ENCODE data around the gene TNS3.
"Not testable (repeated sequence)": the region's sequence is repeated elsewhere in the genome, so short reads cannot be mapped to it uniquely, and the experiment has no call there.

Gene TNS3

DNA sequence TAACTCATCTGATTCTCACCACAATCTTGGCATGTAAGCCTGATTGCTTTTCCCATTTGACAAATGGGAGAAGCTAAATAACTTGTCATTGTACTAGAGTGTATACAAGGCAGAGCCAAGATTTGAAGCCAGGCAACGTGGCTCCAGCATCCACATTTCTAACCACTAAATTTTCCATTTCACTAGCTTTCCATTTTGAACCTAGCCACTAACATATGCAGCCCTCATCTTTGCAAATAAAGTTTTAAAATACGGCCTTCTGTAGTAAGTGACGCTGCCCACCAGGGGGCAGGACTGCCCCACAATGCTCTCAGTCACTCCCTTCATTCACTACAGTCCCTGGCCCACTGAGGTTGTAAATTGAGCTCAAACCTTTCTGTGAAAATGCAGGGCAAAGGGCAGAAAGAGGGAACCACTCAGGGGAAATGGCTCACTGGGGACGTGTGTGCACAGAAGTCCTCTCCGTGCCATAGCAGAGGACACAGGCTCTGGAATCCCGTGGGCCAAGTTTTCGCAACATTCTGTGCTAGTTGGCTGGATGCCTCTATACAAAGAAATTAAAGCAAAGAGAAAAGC lies 315.7 kb downstream of the TNS3 start:
- peak; percentile 44 for DNase-seq

DNA sequence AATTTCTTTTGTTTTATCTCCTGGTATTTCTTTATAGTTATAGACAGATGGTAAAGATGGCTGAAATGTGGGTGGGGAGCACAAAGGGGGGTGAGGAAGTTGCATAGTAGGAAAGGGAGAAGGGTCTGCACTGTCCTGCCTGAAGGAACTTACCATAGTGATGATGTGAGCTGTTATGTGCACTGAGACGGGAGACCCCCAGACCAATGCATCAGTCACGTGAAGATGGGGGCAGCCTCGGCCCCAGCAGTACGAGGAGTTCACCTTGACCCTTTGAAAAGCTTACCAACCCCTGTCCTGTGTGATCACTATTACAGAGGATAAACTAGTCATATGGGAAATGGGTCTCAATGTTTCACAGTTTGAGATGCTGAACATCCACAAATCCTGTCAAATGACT lies 316.3 kb downstream of the TNS3 start:
- no peak for DNase-seq

DNA sequence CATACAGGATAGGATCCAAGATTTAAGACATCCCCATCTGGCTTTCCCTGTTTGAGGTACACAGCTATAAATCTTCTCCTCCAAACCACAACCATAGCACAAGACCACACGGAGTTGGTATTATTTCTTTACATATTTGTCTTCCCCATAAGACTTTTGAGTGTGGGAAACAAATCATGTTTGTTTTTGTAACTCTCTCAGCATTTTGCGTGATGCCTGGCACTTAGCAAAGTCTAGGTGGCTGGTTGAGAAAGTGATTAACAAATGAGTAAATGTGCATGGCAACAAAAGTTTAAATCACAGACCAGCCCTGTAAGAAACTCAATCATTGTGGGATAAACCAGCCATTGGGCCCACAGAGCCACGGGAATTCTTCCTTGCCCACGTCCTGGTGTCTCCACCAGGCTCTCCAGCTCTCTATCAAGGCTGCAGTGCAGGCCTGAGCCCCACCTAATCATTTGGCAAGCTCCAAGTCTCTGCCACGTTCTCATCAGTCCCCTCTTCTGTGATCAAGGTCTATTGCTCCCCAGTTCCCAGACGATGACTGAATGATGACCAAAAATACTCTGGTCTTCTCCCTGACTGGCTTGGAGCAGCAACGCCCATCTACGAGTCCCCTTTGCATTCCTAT lies 317.8 kb downstream of the TNS3 start:
- DNase-seq = no peak

- no peak for DNase-seq
Measured at GRCh38 chr7:47262881-47263280, 319.0 kb downstream of the TNS3 start.

DNA sequence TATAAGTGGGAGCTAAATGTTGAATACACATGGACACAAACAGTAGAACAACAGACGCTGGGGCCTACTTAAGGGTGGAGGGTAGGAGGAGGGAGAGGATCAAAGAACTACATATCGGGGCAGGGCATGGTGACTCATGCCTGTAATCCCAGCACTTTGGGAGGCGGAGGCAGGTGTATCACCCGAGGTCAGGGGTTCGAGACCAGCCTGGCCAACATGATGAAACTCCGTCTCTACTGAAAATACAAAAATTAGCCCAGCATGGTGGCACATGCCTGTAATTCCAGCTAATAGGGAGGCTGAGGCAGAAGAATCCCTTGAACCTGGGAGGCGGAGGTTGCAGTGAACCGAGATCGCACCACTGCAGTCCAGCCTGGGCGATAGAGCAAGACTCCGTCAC lies 319.8 kb downstream of the TNS3 start:
- DNase-seq = not testable (repeated sequence)

DNA sequence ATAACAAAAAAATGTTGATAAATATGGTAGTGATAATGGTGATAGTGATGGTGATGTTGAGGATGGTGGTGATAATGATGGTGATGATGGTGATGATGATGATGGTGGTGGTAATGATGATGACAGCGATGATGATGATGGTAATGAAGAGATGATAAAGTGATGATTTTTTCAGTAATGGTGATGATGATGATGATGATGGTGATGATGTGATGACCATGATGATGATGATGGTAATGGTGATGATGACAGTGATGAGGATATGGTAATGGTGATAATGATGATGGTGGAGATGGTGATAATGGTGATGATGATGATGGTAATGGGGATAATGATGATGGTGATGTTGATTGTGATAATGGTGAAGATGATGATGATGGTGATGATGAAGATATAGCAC lies 321.6 kb downstream of the TNS3 start:
- DNase-seq = no peak

DNA sequence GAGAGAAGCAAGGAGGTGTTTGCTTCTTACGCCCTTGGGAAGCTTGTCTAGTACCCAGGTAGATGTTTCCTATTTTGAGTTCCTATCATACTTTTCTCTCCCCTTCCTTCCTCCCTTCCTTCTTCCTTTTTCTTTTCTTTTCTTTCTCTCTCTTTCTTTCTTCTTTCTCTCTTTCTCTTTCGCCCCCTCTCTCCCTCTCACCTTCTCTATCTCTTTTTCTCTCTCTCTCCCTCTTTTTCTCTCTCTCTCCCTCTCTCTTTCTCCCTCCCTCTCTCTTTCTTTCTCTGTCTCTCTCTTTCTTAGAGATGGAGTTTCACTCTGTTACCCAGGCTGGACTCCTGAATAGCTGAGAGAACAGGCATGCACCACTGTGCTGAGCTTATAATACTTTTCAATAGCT lies 322.2 kb downstream of the TNS3 start:
- no peak for DNase-seq

DNA sequence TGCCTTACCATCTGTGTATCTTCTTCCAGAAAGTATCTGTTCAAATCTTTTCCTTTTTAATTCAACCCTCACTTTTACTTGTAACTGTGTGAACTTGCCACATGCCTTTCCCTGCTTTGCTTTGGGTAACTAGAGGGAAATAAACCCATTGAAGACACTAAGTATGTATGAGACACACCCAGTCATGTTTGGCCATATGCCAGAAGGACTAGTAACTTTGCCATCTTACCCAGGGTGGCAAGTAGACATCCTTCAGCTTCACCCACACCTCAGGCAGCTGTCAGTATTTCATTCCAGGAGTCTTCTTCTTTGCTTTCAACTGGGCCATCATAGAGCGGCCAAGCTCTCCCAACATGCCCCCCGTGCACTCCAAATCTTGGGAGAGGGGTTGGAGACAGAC lies 323.1 kb downstream of the TNS3 start:
- DNase-seq = no peak

GRCh38 chr7:47256016-47256415 lies 325.9 kb downstream of the TNS3 start:
- no peak for DNase-seq

DNA sequence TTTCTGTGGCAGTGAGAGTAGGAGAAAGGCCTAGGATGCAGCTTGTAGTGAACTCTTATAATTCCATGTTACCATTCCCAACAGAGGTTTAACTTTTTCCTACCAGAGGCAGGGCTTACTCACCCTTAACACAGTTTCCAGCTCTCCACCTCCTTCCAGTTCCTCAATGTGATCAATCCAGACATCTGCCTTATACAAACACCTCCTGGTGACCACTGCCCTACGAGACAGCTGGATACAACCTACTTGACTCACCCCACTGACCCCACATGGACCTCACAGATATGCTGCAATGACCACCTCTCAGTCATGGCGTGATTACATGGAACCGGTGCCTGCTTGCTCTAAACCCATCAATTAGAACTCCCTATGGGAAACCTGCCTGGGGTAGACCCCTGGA lies 326.5 kb downstream of the TNS3 start:
- DNase-seq = no peak

DNA sequence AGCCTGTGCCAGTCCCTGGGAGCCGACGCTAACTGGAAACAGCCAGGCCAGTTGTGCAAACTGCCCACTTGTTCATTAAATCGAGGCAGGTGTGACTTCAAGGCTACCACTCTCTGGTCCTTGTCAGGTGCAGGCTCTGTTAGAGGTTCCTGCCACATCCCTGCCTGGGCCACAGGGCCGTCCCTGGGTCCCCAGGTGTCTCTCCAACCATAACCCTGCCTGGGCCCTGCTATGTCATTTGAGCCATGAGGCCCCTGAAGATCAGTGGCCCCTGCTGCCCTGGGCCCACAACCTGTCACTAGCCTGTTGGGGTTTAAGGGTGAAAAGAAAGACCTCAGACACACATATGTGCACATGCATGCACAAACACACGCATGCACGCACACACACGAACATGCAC lies 326.9 kb downstream of the TNS3 start:
- no peak for DNase-seq

DNA sequence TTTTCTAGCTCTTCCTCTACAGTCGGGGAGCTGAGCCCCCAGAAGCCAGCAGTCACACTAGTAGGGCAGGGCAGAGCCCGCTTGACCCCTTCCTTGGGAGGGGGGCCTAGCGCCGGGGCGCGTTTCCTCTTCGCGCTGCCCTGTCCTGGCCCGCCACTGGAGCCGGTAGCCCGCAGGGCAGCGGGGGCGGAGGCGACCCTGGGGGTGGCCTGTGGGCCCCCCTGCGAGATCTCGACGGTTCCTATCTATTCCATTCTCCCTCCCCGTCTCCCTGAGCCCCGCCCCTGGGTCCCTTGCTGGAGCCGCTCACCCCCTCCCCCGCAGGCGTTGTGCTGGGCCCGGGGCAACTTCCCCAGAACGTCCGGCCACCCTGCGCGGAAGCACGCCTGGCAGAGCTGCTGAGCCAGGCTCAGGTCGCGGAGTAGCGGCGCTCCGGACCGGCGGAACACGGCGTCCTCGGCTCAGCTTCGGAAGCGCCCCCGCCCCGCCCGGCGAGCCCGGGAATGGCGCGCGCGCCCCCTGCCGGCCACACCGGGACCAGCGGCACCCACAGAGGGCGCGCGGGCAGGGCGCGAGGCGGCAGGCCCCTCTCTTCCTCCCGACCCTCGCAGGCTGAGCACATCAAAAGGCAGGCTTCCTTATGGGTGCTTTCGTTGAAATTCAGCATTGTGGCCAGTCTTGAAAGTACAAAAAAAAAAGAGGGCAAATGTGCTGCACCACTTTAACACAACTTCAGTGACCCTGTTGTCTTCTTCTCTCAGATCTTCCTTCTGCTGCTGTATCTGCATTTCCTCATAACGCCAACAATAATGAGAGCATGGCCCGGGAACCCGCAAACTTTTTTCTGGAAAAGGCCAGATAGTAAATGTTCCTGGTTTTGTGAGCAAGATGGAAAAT lies 327.6 kb downstream of the TNS3 start:
- DNase-seq = peak; percentile 61

- DNase-seq = no peak
Measured at GRCh38 chr7:47253650-47254080, 328.2 kb downstream of the TNS3 start.

- DNase-seq = no peak
Measured at GRCh38 chr7:47252675-47253074, 329.2 kb downstream of the TNS3 start.

- no peak for DNase-seq
Measured at GRCh38 chr7:47249361-47249760, 332.6 kb downstream of the TNS3 start.

DNA sequence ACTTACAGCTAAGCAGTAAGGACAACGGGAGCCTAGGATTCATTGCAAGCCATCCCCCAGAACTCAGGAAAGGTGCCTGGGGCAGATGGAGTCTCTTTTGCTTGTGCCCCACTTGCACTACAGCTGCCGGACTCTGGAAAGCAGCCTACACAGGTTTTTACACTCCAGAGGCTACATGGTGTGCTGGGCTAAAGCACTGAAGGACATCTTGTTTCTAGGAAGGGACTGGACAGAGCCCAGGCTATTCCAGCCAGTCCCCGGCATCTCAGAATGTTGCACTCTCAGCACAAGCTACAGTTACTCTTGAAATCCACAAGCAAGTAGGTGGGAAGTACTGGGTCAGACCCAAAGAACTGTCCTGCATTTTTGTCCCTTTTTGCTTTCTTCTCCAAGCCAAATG lies 333.1 kb downstream of the TNS3 start:
- DNase-seq = no peak

- DNase-seq = no peak
Measured at GRCh38 chr7:47247132-47247531, 334.8 kb downstream of the TNS3 start.

- no peak for DNase-seq
Measured at GRCh38 chr7:47244692-47245091, 337.2 kb downstream of the TNS3 start.

DNA sequence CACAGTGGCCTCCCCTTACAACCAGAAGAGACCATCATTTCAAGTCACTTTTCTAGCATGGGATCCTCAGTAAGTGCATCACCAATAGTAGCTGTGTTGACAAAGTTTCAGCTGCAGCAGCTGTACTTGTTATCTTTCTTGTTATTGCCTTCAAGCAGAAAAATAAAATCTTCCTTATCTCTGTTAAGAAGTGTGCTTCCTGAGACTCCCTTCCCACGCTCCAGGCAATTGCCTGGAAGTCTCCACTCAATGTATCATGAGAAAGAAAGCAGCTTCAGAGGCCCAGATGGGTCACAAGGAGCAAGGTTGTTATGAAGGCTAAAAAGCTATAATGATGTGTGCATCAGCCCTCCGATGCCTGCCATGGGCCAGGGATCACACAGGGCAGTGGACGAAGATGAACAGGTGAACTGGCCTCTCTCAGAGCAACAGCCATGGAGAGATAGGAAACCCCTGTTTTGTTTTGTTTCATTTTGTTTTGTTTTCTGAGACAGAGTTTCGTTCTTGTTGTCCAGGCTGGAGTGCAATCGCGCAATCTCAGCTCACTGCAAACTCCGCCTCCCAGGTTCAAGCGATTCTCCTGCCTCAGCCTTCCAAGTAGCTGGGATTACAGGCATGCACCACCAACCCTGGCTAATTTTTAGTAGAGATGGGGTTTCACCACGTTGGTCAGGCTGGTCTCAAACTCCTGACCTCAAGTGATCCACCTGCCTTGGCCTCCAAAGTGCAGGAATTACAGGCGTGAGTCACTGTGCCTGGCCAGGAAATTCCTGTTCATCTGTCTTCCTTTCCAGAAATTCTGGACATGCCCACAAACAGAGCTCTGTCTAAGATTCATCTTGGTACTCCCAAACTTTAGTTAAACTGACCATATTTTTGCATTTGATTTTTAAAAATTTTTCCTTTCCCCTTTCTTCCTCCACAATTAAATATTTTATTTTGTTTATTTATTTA lies 340.5 kb downstream of the TNS3 start:
- no peak for DNase-seq

- no peak for DNase-seq
Measured at GRCh38 chr7:47239931-47240421, 341.9 kb downstream of the TNS3 start.

GRCh38 chr7:47239034-47239433 lies 342.9 kb downstream of the TNS3 start:
- no peak for DNase-seq

DNA sequence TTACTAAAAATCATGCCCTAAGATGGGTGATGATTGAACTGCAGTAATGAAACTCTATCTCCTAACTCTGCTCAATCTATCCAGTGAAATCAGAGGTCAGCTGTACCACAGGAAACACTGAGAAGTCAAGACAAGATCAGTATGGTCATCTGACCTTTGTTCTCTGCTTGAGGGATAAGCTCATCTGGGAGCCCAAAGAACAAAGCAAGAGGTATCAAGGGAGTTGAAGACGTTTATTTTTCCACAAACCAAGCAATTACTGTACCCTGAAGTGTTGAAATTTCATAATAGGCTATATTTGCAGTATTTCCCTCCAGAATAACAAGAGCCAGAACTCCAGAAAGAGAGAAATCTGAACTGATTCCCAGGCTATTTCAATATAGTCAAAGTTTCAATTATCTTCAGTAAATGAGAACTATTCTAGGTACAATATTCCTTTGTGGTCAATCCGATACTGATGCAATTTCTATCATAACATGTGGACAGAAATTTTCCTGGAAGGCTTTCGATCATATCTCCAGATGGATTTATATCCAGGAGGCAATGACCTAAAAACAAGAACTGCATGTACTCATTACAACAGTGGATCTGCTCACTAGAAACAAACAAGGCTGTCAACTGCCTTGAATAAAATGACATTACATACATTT lies 345.3 kb downstream of the TNS3 start:
- no peak for DNase-seq

Data from activated CD4-positive, CD25-positive, alpha-beta regulatory T cell treated with anti-CD3 and anti-CD28 coated beads, Interleukin-2, amount 50 U/mL, for 72 hours (primary cell).